Measurements from ENCODE around the gene KCNJ18.
"Not testable (repeated sequence)": the region's sequence is repeated elsewhere in the genome, so short reads cannot be mapped to it uniquely, and the experiment has no call there.

GRCh38 chr17:21683142-21683712 lies 9.1 kb upstream of the KCNJ18 start:
- not testable (repeated sequence) for TF ChIP-seq CTCF (IDR thresholded peaks at IDR 0.05; ENCODE audit: low read length); EZH2 (IDR thresholded peaks at IDR 0.05; ENCODE audit: borderline replicate concordance, low read length)

Measured in OCI-LY1 (cell line).